Heart left ventricle (tissue), 16 donors: ENCODE results near the gene PTOV1. TPM values are rescaled to one million over a fixed set of nuclear protein-coding genes. Genes with fewer than 3 reads are reported as not detected.

ENCODE experiments used
- ATAC-seq, 4 donors: fragments of 200-7000 bp; cut with Tn5 transposase; one replicate each; pipeline ENCODE4 v1.9.1; 2020 to 2022; ENCODE audit warnings: moderate library complexity in 4 of 4, mild to moderate bottlenecking in 3 of 4, moderate number of reproducible peaks in 1 of 4
- DNase-seq, 5 donors: peaks; one replicate each; pipeline ENCODE4 v3.0.0-alpha.2; 2020
- H3K27ac ChIP-seq, 12 donors: fragments of 200-600 bp; sonication (generic) in 4 of 12; one replicate each; pipeline versions ENCODE4 v1.5.0 to v1.8.0; 2016 to 2022; ENCODE audit warnings: mild to moderate bottlenecking in 2 of 12
- H3K27me3 ChIP-seq, 9 donors: fragments of 200-600 bp; sonication (generic) in 2 of 9; one replicate each; pipeline versions ENCODE4 v1.5.1 to v1.8.0; 2016 to 2022; ENCODE audit warnings: mild to moderate bottlenecking in 3 of 9
- H3K36me3 ChIP-seq, 9 donors: fragments of 200-600 bp; sonication (generic) in 2 of 9; one replicate each; pipeline versions ENCODE4 v1.5.0 to v1.8.0; 2018 to 2022; ENCODE audit warnings: mild to moderate bottlenecking in 2 of 9
- H3K4me1 ChIP-seq, 12 donors: fragments of 200-600 bp; sonication (generic) in 4 of 12; one replicate each; pipeline versions ENCODE4 v1.5.0 to v1.8.0; 2016 to 2022; ENCODE audit warnings: mild to moderate bottlenecking in 3 of 12
- H3K4me3 ChIP-seq, 12 donors: fragments of 200-600 bp; sonication (generic) in 4 of 12; one replicate each; pipeline versions ENCODE4 v1.5.0 to v1.8.0; 2017 to 2022; ENCODE audit warnings: mild to moderate bottlenecking in 9 of 12, moderate library complexity in 4 of 12
- H3K9me3 ChIP-seq, 12 donors: fragments of 200-600 bp; sonication (generic) in 4 of 12; one replicate each; pipeline versions ENCODE4 v1.5.0 to v1.8.0; 2016 to 2022; ENCODE audit warnings: mild to moderate bottlenecking in 1 of 12
- POLR2A ChIP-seq, 2 donors: fragments of 450-650 bp; IDR thresholded peaks; one replicate each; pipeline ENCODE4 v1.6.1; 2017; ENCODE audit warnings: antibody characterized with exemption in 2 of 2, mild to moderate bottlenecking in 2 of 2, moderate library complexity in 2 of 2
- WGBS, 4 donors: extraction: QIAGEN DNeasy Blood & Tissue Kit in 2 of 4; methylation state at CpG; one replicate each; pipeline versions ENCODE4 v1.1.5 to v1.1.7; 2013 to 2018; 5-methylcytosine and 5-hydroxymethylcytosine counted together
- intact Hi-C, 10 donors: fragments of 100-400 bp; cut with DNase I; formaldehyde crosslinking; loops; one replicate each; pipeline versions ENCODE4 v1.11.1 to v1.14.2; 2022
- polyA plus RNA-seq, 2 donors: library from polyadenylated mRNA; stranded (reverse); fragments of 200-250 nt; gene quantifications; one replicate each; pipeline ENCODE4 v1.2.3, GENCODE V29; 2013
- total RNA-seq, 9 donors: library from RNA; depleted of rRNA in 2 of 9; stranded (reverse); fragments of >200 nt in 2 of 9; fragmentation: NEBNext Ultra II Directional in 3 of 9; extraction: Animal tissue kit (Norgen Biotek cat#: 25700) in 3 of 9; gene quantifications; one replicate each; pipeline versions ENCODE4 v1.1.0 to v1.2.4, GENCODE V29; 2016 to 2023
- TF ChIP-seq, protein P1 (sequence below), 12 donors: fragments of 200-600 bp; sonication (generic) in 4 of 12; IDR thresholded peaks; one replicate each; pipeline versions ENCODE4 v1.5.0 to v1.8.0; 2018 to 2022; ENCODE audit warnings: antibody characterized with exemption in 12 of 12, mild to moderate bottlenecking in 5 of 12
- donor health status: ischemic (EF 13 %, LVEDD 7.1; RV severe dilation, severe dysfunction).
- donor health status: healthy with polysubstance abuse.
- donor health status: DM: no; HTN: yes; CAD: no.
- donor health status: DM: no; HTN: no; CAD: no.
- donor health status: ischemic (EF 25% LVEDD 6.9; RV normal size, moderate dysfunction).
- donor health status: ischemic (EF 25% LVEDD 5.7; RV mildly dilated, moderate dysfunction).
- donor health status: healthy.
- donor health status: DM: yes; HTN: yes; CAD: no.
- donor health status: ischemic (EF 35%, LVEDD 5.7; RV mildly dilated, moderate dysfunction).
- donor health status: nonischemic (EF 11% LVEDD 7.7; RV severe dilation, severe dysfunction).
- donor health status: DM: yes; HTN: yes; CAD: no.
- donor health status: PGD.
- donor health status: ischemic (EF 29% LVEDD 5.4; RV normal size, mild dysfunction).
- donor health status: nonischemic (EF 23%, LVEDD 6.1; RV moderate dilation, normal function).

Gene PTOV1
- total and polyA plus RNA-seq, 11 donors, result 70.9 to 135 (median 91.5) TPM

DNA sequence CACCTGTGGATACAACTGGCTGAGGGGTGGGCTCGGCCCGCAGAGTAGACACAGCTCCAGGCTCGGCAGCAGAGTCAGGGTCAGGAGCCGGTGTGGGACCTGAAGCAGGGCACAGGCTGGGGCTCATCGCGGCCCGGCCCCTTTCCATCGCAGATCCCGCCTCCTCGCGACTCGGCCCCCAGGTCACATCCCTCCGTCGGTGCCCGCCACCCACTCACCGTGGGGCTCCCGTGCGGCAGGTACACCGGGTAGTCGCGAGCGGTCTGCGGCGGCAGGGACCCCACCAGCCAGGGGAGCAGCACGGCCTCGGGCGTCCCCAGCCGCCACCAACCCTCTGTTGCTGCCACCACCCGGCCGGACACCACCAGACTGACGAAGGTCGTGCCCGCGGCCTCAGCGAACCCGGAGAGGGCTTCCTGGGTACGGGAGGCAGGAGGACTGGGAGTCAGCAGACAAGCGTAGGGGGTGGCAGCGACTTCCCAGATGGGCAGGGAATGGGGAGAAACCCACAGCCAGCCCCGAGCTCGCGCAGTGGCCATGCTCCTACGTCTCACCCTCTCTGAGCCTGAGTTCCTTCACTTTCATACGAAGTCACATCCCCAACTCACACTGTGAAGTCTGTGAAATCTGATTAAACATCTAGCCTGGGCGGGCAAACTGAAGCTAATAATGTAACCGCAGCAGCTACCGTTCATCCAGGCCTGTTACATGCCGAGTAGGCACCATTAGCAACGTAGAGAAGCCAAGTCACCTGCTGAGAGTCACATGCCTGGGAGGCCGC lies 41.6 kb upstream of the PTOV1 start:
- DNase-seq (peak; percentile 68 to 85 (median 77)), ATAC-seq (peak; percentile 2 to 51 (median 48))
- TF ChIP-seq, protein P1, sequence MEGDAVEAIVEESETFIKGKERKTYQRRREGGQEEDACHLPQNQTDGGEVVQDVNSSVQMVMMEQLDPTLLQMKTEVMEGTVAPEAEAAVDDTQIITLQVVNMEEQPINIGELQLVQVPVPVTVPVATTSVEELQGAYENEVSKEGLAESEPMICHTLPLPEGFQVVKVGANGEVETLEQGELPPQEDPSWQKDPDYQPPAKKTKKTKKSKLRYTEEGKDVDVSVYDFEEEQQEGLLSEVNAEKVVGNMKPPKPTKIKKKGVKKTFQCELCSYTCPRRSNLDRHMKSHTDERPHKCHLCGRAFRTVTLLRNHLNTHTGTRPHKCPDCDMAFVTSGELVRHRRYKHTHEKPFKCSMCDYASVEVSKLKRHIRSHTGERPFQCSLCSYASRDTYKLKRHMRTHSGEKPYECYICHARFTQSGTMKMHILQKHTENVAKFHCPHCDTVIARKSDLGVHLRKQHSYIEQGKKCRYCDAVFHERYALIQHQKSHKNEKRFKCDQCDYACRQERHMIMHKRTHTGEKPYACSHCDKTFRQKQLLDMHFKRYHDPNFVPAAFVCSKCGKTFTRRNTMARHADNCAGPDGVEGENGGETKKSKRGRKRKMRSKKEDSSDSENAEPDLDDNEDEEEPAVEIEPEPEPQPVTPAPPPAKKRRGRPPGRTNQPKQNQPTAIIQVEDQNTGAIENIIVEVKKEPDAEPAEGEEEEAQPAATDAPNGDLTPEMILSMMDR (IDR thresholded peaks at IDR 0.05), result peak in 6 of 12 donors; percentile 11 to 54 (median 34)
- TF ChIP-seq POLR2A (IDR thresholded peaks at IDR 0.05), result no peak
- intact Hi-C loops, result loop anchor here in 6 of 10 donors (2.0 to 5.0 kb wide), 5 partner anchors 37 to 132 kb away; partner anchors contain the start of genes AP2A1 (in 4 of the 6) and PRMT1 (in 1 of the 6)
- Histone ChIP-seq H3K27ac (peak overlapping the region; percentile 72 to 90 (median 88)), H3K27me3 (no peaks in the 10 kb centered on the region), H3K9me3 (no peaks in the 10 kb centered on the region), H3K4me3 (peak overlapping the region; percentile 60 to 99 (median 74)), H3K36me3 (peaks cover 0 to 34% (median 25%) of the 10 kb centered on the region in 9 donors), H3K4me1 (peaks cover 0 to 43% (median 19%) of the 10 kb centered on the region in 12 donors)
- WGBS, 4 donors, result 6 to 10% (median 7%) methylated on average over 32 to 50 of the region's 50 CpGs

DNA sequence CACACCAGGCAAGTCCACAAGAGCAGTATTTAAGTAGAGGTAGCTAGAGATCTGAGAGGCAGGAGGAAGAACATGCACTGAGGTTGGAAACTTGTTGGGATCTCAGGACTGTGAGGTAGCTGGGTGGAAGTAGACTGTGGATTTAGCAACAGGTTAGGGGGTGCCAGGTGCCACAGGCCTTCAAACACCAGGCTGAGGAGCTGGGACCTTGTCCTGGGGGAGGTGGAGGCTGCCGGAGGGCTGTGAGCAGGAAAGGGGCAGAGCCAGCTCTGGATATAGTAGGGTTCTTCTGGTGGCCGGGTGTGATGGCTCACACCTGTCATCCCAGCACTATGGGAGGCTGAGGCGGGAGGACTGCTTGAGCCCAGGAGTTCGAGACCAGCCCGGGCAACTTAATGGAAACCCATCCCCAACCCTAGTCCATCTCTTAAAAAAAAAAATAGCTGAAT lies 41.0 kb upstream of the PTOV1 start:
- intact Hi-C loops, result loop anchor here in 7 of 10 donors (2.0 to 5.0 kb wide), 6 partner anchors 38 to 133 kb away; partner anchors contain the start of genes AP2A1 (in 5 of the 7), PRMT1 (in 2 of the 7) and PTOV1 (in 1 of the 7)
- TF ChIP-seq, protein P1 (IDR thresholded peaks at IDR 0.05), result no peak
- no peak for TF ChIP-seq POLR2A (IDR thresholded peaks at IDR 0.05)

DNA sequence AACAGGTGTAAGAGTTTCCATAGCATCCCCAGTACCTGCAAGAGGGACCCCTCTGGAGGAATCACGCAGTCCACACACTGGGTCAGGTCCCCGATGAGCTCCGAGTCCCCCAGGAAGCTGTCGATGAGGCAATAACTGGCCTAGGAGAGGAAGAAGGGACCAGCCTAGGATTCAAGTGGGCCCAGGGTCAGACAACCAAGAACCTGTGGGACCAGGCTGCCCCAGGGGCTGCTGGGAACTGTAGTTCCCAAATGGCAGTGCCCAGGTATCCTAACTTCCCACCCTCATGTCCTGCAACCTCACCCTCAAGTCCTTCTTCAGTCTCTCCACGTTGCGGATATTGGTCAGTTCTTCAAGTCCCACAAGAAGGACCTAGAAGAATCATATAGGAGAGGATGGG lies 39.6 kb upstream of the PTOV1 start:
- 93 to 94% (median 93%) methylated on average over 6 of the region's 6 CpGs for WGBS, 4 donors
- TF ChIP-seq, protein P1 (IDR thresholded peaks at IDR 0.05), result no peak
- TF ChIP-seq POLR2A (IDR thresholded peaks at IDR 0.05), result no peak
- Histone ChIP-seq H3K9me3 (no peaks in the 10 kb centered on the region), H3K4me3 (no peak overlapping the region), H3K4me1 (peaks cover 0 to 43% (median 19%) of the 10 kb centered on the region in 12 donors), H3K36me3 (peaks cover 0 to 15% (median 5%) of the 10 kb centered on the region in 9 donors), H3K27me3 (no peaks in the 10 kb centered on the region), H3K27ac (no peak overlapping the region)
- ATAC-seq (no peak), DNase-seq (no peak)
- intact Hi-C loops, result loop anchor here in 2 of 10 donors (5.0 kb wide), 3 partner anchors 41 to 134 kb away; partner anchors contain the start of genes AP2A1 (in 1 of the 2), PRMT1 (in 1 of the 2) and PTOV1 (in 1 of the 2)

More for the DNA sequence above, 41.0 kb upstream of the PTOV1 start:
- H3K27me3 ChIP-seq, result no peaks in the 10 kb centered on the region
- H3K4me3 ChIP-seq, result peak overlapping the region; percentile 60 to 99 (median 74)
- 83 to 94% (median 89%) methylated on average over 5 of the region's 5 CpGs for WGBS, 4 donors
- H3K9me3 ChIP-seq, result no peaks in the 10 kb centered on the region
- peak overlapping the region; percentile 72 to 90 (median 88) for H3K27ac ChIP-seq
- DNase-seq (no peak), ATAC-seq (no peak)
- H3K36me3 ChIP-seq, result peaks cover 0 to 27% (median 19%) of the 10 kb centered on the region in 9 donors
- H3K4me1 ChIP-seq, result peaks cover 0 to 43% (median 19%) of the 10 kb centered on the region in 12 donors
